ENCODE results near the gene ARRDC1.
"Not testable (repeated sequence)": the region's sequence is repeated elsewhere in the genome, so short reads cannot be mapped to it uniquely, and the experiment has no call there.

ARRDC1 gene

GRCh38 chr9:137613738-137614523, 8.4 kb downstream of the ARRDC1 start:
- DNase-seq = no peak

- no peak for DNase-seq
Observed at GRCh38 chr9:137614631-137615386, 9.3 kb downstream of the ARRDC1 start.

- no peak for DNase-seq
Observed at GRCh38 chr9:137615387-137615871, 9.9 kb downstream of the ARRDC1 start.

GRCh38 chr9:137618105-137619067, 12.9 kb downstream of the ARRDC1 start, which contains the start of gene EHMT1:
TSS of gene EHMT1 (plus strand) at chr9:137619005. CDS start at chr9:137619029, 24 bp downstream.
- peak; percentile 81 for DNase-seq

GRCh38 chr9:137619240-137620047, 14.0 kb downstream of the ARRDC1 start:
- peak; percentile 47 for DNase-seq

- no peak for DNase-seq
Observed at GRCh38 chr9:137620048-137620405, 14.5 kb downstream of the ARRDC1 start.

GRCh38 chr9:137620581-137620980, 15.1 kb downstream of the ARRDC1 start:
- no peak for DNase-seq

GRCh38 chr9:137621131-137621757, 15.8 kb downstream of the ARRDC1 start:
- DNase-seq = peak; percentile 33

GRCh38 chr9:137622211-137622610, 16.7 kb downstream of the ARRDC1 start:
- DNase-seq = not testable (repeated sequence)

- no peak for DNase-seq
Observed at GRCh38 chr9:137626464-137626863, 21.0 kb downstream of the ARRDC1 start.

GRCh38 chr9:137627406-137627805, 21.9 kb downstream of the ARRDC1 start:
- DNase-seq = not testable (repeated sequence)

GRCh38 chr9:137630126-137630525, 24.6 kb downstream of the ARRDC1 start:
- no peak for DNase-seq

GRCh38 chr9:137630679-137631078, 25.2 kb downstream of the ARRDC1 start:
- no peak for DNase-seq

- no peak for DNase-seq
Observed at GRCh38 chr9:137631345-137632229, 26.1 kb downstream of the ARRDC1 start.

GRCh38 chr9:137632230-137633161, 27.0 kb downstream of the ARRDC1 start:
- no peak for DNase-seq

GRCh38 chr9:137634016-137634415, 28.5 kb downstream of the ARRDC1 start:
- DNase-seq = no peak

GRCh38 chr9:137638680-137639079, 33.2 kb downstream of the ARRDC1 start:
- DNase-seq = no peak

GRCh38 chr9:137639303-137640051, 34.0 kb downstream of the ARRDC1 start:
- no peak for DNase-seq
